ENCODE results near the gene OR2V1. TPM values are rescaled to one million over a fixed set of nuclear protein-coding genes. Genes with fewer than 3 reads are reported as not detected.

OR2V1 gene
- total RNA-seq, 1 donor: not detected

DNA sequence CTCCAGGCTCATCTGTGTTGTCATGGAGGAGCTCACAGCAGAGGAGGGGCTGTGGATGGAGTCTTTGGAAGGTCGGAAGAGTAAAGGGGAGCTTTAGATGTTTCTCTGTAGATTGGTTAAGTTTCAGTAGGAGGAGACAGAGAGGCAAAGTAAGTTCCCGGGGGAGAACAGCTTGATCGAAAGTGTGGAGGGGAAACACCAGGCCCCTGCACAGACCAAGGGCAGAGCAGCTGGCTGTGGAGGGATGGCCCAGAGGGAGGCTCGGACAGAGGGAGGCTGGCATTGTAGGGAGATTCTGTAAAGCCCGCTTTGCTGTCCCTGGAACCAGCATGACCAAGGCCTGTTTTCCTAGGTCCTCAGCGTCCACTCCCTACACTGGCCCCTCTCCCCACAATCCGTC lies 11.1 kb upstream of the OR2V1 start:
- Histone ChIP-seq H2AFZ (ENCODE audit: low read length) (no peak overlapping the region), H3K4me2 (ENCODE audit: insufficient read depth, low read length) (no peak overlapping the region)
- TF ChIP-seq, protein P1, sequence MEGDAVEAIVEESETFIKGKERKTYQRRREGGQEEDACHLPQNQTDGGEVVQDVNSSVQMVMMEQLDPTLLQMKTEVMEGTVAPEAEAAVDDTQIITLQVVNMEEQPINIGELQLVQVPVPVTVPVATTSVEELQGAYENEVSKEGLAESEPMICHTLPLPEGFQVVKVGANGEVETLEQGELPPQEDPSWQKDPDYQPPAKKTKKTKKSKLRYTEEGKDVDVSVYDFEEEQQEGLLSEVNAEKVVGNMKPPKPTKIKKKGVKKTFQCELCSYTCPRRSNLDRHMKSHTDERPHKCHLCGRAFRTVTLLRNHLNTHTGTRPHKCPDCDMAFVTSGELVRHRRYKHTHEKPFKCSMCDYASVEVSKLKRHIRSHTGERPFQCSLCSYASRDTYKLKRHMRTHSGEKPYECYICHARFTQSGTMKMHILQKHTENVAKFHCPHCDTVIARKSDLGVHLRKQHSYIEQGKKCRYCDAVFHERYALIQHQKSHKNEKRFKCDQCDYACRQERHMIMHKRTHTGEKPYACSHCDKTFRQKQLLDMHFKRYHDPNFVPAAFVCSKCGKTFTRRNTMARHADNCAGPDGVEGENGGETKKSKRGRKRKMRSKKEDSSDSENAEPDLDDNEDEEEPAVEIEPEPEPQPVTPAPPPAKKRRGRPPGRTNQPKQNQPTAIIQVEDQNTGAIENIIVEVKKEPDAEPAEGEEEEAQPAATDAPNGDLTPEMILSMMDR (IDR thresholded peaks at IDR 0.05; ENCODE audit: extremely low read depth, low read depth, low read length): no peak

DNA sequence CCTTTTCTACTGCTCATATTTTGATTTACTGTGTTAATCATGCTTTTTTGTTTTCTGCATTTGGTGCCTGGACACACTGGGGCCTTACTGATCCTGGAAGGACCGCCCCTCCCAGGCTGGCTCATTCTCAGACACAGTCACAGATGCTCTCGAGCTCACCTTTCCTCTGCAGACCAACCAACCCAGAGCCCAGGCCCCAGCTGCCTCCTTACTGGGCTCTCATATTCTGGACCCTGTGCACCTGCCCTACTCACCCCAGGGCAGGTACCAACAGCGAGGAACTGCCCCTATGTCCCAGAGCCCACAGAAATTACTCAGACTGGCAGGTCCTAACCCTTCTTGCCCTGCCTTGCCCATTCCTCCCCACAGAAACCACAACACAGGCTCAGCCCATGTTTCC lies 9.8 kb upstream of the OR2V1 start:
- no peaks in the 10 kb centered on the region for H3K9me3 ChIP-seq (ENCODE audit: low read depth, low read length)

More for the DNA sequence above, 11.1 kb upstream of the OR2V1 start:
- DNase-seq (ENCODE audit: insufficient read length, low spot score, missing footprints): no peak
- Histone ChIP-seq H4K20me1 (ENCODE audit: insufficient read depth, low read length) (no peaks in the 10 kb centered on the region), H3K27me3 (ENCODE audit: insufficient read depth, low read length) (peaks cover 4% of the 10 kb centered on the region), H3K9me3 (ENCODE audit: low read depth, low read length) (no peaks in the 10 kb centered on the region), H3K36me3 (ENCODE audit: insufficient read depth, low read length) (no peaks in the 10 kb centered on the region), H3K27ac (ENCODE audit: low read depth, low read length) (no peak overlapping the region), H3K4me1 (ENCODE audit: insufficient read depth, low read length) (no peaks in the 10 kb centered on the region), H3K79me2 (ENCODE audit: insufficient read depth, low read length) (no peaks in the 10 kb centered on the region), H3K4me3 (ENCODE audit: insufficient read depth, low read length) (no peak overlapping the region)

DNA sequence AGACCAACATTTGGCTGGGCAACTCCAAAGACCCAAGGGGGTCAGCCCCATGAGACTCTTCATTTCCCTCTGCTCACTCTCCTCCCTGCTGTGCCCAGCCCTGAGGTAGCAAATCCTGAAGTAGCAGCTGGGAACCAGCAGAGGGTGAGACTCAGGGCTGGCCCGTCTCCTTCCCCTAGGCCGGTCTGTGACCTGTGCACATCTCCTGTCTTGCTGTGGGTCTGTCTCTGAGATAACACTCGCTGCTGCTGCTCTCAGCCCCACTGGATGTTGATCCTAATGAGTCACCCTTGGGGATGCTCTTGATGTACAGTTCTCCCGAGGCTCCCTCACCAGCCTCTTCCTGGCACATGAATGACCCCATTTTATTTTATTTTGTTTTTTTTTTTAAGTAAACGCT lies 7.3 kb upstream of the OR2V1 start:
- TF ChIP-seq, protein P1 (IDR thresholded peaks at IDR 0.05; ENCODE audit: extremely low read depth, low read depth, low read length): no peak
- Histone ChIP-seq H3K27me3 (ENCODE audit: insufficient read depth, low read length) (peaks cover 2% of the 10 kb centered on the region), H3K27ac (ENCODE audit: low read depth, low read length) (no peak overlapping the region), H3K79me2 (ENCODE audit: insufficient read depth, low read length) (no peaks in the 10 kb centered on the region), H3K4me3 (ENCODE audit: insufficient read depth, low read length) (no peak overlapping the region), H4K20me1 (ENCODE audit: insufficient read depth, low read length) (no peaks in the 10 kb centered on the region), H3K4me1 (ENCODE audit: insufficient read depth, low read length) (no peaks in the 10 kb centered on the region), H3K36me3 (ENCODE audit: insufficient read depth, low read length) (no peaks in the 10 kb centered on the region), H3K9me3 (ENCODE audit: low read depth, low read length) (no peaks in the 10 kb centered on the region), H2AFZ (ENCODE audit: low read length) (no peak overlapping the region), H3K4me2 (ENCODE audit: insufficient read depth, low read length) (no peak overlapping the region)
- DNase-seq (ENCODE audit: insufficient read length, low spot score, missing footprints): no peak

More for the DNA sequence above, 9.8 kb upstream of the OR2V1 start:
- Histone ChIP-seq H3K4me2 (ENCODE audit: insufficient read depth, low read length) (no peak overlapping the region), H3K27ac (ENCODE audit: low read depth, low read length) (no peak overlapping the region), H3K79me2 (ENCODE audit: insufficient read depth, low read length) (no peaks in the 10 kb centered on the region), H4K20me1 (ENCODE audit: insufficient read depth, low read length) (no peaks in the 10 kb centered on the region), H2AFZ (ENCODE audit: low read length) (no peak overlapping the region), H3K4me3 (ENCODE audit: insufficient read depth, low read length) (no peak overlapping the region), H3K27me3 (ENCODE audit: insufficient read depth, low read length) (peaks cover 4% of the 10 kb centered on the region), H3K36me3 (ENCODE audit: insufficient read depth, low read length) (no peaks in the 10 kb centered on the region), H3K4me1 (ENCODE audit: insufficient read depth, low read length) (no peaks in the 10 kb centered on the region)
- TF ChIP-seq, protein P1 (IDR thresholded peaks at IDR 0.05; ENCODE audit: extremely low read depth, low read depth, low read length): no peak
- no peak for DNase-seq (ENCODE audit: insufficient read length, low spot score, missing footprints)

DNA sequence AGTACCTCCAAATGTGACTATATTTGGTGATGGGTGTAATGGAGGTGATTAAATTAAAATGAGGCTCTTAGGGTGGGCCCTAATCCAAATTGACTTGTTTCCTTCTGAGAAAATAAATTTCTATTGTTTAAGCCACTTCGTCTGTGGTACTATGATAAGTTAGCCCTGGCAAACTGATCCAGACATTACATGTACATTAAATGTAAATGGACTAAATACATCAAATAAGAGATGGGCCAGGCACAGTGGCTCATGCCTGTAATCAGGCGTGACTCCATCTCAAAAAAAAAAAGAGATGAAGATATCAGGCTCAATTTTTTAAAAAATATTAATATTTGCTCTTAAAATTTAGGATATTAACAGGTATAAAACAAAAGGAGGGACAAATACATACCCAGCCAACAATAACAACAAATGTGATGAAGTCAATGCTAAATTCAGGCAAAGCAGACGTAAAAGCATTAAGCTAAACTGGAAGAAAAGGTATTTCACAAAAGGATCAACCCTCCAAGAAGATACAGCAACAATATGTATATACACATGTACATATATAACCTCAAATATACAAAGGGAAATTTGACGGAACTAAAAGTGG lies 5.5 kb upstream of the OR2V1 start:
- Histone ChIP-seq H3K4me3 (ENCODE audit: insufficient read depth, low read length) (no peak overlapping the region), H2AFZ (ENCODE audit: low read length) (no peak overlapping the region), H3K36me3 (ENCODE audit: insufficient read depth, low read length) (no peaks in the 10 kb centered on the region), H3K9me3 (ENCODE audit: low read depth, low read length) (no peaks in the 10 kb centered on the region), H3K4me1 (ENCODE audit: insufficient read depth, low read length) (no peaks in the 10 kb centered on the region), H3K27me3 (ENCODE audit: insufficient read depth, low read length) (no peaks in the 10 kb centered on the region), H3K4me2 (ENCODE audit: insufficient read depth, low read length) (no peak overlapping the region), H3K27ac (ENCODE audit: low read depth, low read length) (no peak overlapping the region), H4K20me1 (ENCODE audit: insufficient read depth, low read length) (no peaks in the 10 kb centered on the region), H3K79me2 (ENCODE audit: insufficient read depth, low read length) (no peaks in the 10 kb centered on the region)
- TF ChIP-seq, protein P1 (IDR thresholded peaks at IDR 0.05; ENCODE audit: extremely low read depth, low read depth, low read length): no peak
- no peak for DNase-seq (ENCODE audit: insufficient read length, low spot score, missing footprints)

All from osteoblast (primary cell).